ENCODE results near the gene TMEM139.

TMEM139 gene

GRCh38 chr7:143329471-143330170 is 44.9 kb downstream of the TMEM139 start:
- no peak for DNase-seq

DNA sequence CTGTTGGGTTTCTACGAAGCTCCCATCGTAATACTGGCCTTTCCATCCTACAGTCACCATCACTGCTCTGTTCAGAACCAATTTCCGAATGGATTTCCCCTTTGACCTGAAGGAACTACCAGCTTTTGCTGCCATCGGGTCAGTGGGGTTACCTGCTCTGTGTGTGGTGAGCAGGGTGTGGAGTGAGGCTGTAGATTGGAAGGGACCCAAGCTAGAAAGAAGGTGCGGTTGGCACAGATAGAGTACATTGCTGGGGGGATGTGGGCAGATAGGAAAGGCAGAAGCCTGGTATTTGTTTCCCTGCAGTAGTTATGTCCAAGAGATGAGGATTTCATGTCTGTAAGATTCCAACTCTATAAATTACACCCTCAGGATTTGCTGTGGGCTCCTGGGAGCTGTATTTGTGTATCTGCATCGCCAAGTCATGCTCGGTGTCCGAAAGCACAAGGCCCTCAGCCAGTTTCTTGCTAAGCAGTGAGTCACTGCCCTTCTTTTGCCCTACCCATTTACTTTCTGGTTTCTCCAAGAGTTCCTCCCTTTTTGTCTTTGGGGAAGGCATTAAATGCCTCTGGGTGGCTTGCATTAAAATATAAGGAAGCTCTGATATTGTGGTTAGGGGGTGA is 46.5 kb downstream of the TMEM139 start:
- DNase-seq, result no peak

- no peak for DNase-seq
Observed at GRCh38 chr7:143334244-143334643, 49.5 kb downstream of the TMEM139 start.

GRCh38 chr7:143337216-143337615 is 52.5 kb downstream of the TMEM139 start:
- DNase-seq, result no peak

All from CD4-positive, alpha-beta T cell treated with Interleukin-17A for 1 hour (primary cell).